GM23338 (cell line): ENCODE measurements around the gene C16orf82. TPM values are rescaled to one million over a fixed set of nuclear protein-coding genes. Genes with fewer than 3 reads are reported as not detected.

Experiments used
- ATAC-seq: fragments of 200-7000 bp; cut with Tn5 transposase; 3 replicates; pipeline ENCODE4 v1.9.1; 2020
- DNase-seq: peaks from one replicate; pipeline ENCODE4 v3.0.0-alpha.2; 2015; ENCODE audit warnings: low spot score
- H2AFZ ChIP-seq: fragments of 200-600 bp; sonication (generic); 2 replicates; pipeline ENCODE4 v1.8.0; 2016; ENCODE audit warnings: antibody characterized with exemption, mild to moderate bottlenecking, moderate library complexity
- H3F3A ChIP-seq: fragments of 200-600 bp; sonication (generic); replicated peaks from 2 replicates; pipeline ENCODE4 v1.8.0; 2017; ENCODE audit warnings: antibody characterized with exemption, mixed run types, low read depth
- H3K27ac ChIP-seq: fragments of 200-600 bp; sonication (generic); 2 replicates; pipeline ENCODE4 v1.6.1; 2016; ENCODE audit warnings: low read depth
- H3K27me3 ChIP-seq: fragments of 200-600 bp; sonication (generic); 2 replicates; pipeline ENCODE4 v1.8.0; 2016; ENCODE audit warnings: mild to moderate bottlenecking, mixed run types, moderate library complexity; ENCODE audit not compliant: insufficient read depth
- H3K36me3 ChIP-seq: fragments of 200-600 bp; sonication (generic); 2 replicates; pipeline ENCODE4 v1.8.0; 2016; ENCODE audit warnings: mild to moderate bottlenecking; ENCODE audit not compliant: insufficient read depth
- H3K4me1 ChIP-seq: fragments of 200-600 bp; sonication (generic); 2 replicates; pipeline ENCODE4 v1.8.0; 2016; ENCODE audit warnings: mild to moderate bottlenecking, moderate library complexity; ENCODE audit not compliant: insufficient read depth
- H3K4me2 ChIP-seq: fragments of 200-600 bp; sonication (generic); 2 replicates; pipeline ENCODE4 v1.7.1; 2017; ENCODE audit warnings: mixed run types
- H3K4me3 ChIP-seq: fragments of 200-600 bp; sonication (generic); 2 replicates; pipeline ENCODE4 v1.6.1; 2016; ENCODE audit warnings: mixed run types
- H3K79me2 ChIP-seq: fragments of 200-600 bp; sonication (generic); replicated peaks from 2 replicates; pipeline ENCODE4 v1.8.0; 2017; ENCODE audit warnings: mild to moderate bottlenecking; ENCODE audit not compliant: insufficient read depth
- H3K9me2 ChIP-seq: fragments of 200-600 bp; sonication (generic); 2 replicates; pipeline ENCODE4 v1.8.0; 2017; ENCODE audit not compliant: insufficient read depth
- H4K20me1 ChIP-seq: fragments of 200-600 bp; sonication (generic); replicated peaks from 2 replicates; pipeline ENCODE4 v1.8.0; 2017; ENCODE audit warnings: mild to moderate bottlenecking; ENCODE audit not compliant: insufficient read depth
- H3K27ac Mint-ChIP-seq: 2 replicates; pipeline ENCODE4 v1.8.0; 2020; ENCODE audit warnings: inconsistent platforms, mild to moderate bottlenecking, moderate library complexity, mixed read lengths
- H3K27me3 Mint-ChIP-seq: 3 replicates; pipeline ENCODE4 v1.8.0; 2022; ENCODE audit warnings: low read depth, mild to moderate bottlenecking, moderate library complexity, mixed read lengths, inconsistent platforms; ENCODE audit not compliant: insufficient read depth, poor library complexity
- H3K36me3 Mint-ChIP-seq: 3 replicates; pipeline ENCODE4 v1.8.0; 2021; ENCODE audit warnings: low read depth, mild to moderate bottlenecking, inconsistent platforms, moderate library complexity, mixed read lengths
- H3K4me1 Mint-ChIP-seq: 3 replicates; pipeline ENCODE4 v1.8.0; 2020; ENCODE audit warnings: mild to moderate bottlenecking, inconsistent platforms, mixed read lengths
- H3K4me3 Mint-ChIP-seq: 3 replicates; pipeline ENCODE4 v1.8.0; 2021; ENCODE audit warnings: moderate library complexity, mild to moderate bottlenecking, inconsistent platforms, mixed read lengths
- H3K9me3 Mint-ChIP-seq: 3 replicates; pipeline ENCODE4 v1.8.0; 2020; ENCODE audit warnings: moderate library complexity, mild to moderate bottlenecking, inconsistent platforms, mixed read lengths
- ETS1 ChIP-seq: IDR thresholded peaks from 2 replicates; pipeline ENCODE4 v1.6.1; 2016; ENCODE audit warnings: antibody characterized with exemption
- EZH2 ChIP-seq: fragments of 200-600 bp; sonication (generic); IDR thresholded peaks from one replicate; pipeline ENCODE4 v1.8.0; 2017; ENCODE audit warnings: antibody characterized with exemption, mild to moderate bottlenecking, low read depth; ENCODE audit not compliant: unreplicated experiment
- EZH2phosphoT487 ChIP-seq: fragments of 200-600 bp; sonication (generic); IDR thresholded peaks from one replicate; pipeline ENCODE4 v1.8.1; 2018; ENCODE audit warnings: antibody characterized with exemption; ENCODE audit not compliant: unreplicated experiment
- JUNB ChIP-seq: IDR thresholded peaks from one replicate; pipeline ENCODE4 v1.6.1; 2016; ENCODE audit warnings: antibody characterized with exemption; ENCODE audit not compliant: unreplicated experiment
- NANOG ChIP-seq: IDR thresholded peaks from 2 replicates; pipeline ENCODE4 v1.6.1; 2016; ENCODE audit warnings: antibody characterized with exemption, borderline replicate concordance
- POLR2AphosphoS5 ChIP-seq: IDR thresholded peaks from 2 replicates; pipeline ENCODE4 v1.6.1; 2016; ENCODE audit warnings: antibody characterized with exemption, low read depth
- STAT1 ChIP-seq: IDR thresholded peaks from one replicate; pipeline ENCODE4 v1.6.1; 2016; ENCODE audit warnings: antibody characterized with exemption; ENCODE audit not compliant: unreplicated experiment
- ZNF114 ChIP-seq: fragments of 250-450 bp; sonication (Bioruptor Pico); IDR thresholded peaks from 2 replicates; pipeline ENCODE4 v1.5.0; 2020; ENCODE audit warnings: mild to moderate bottlenecking, moderate library complexity
- ZNF462 ChIP-seq: fragments of 250-450 bp; sonication (Bioruptor Pico); IDR thresholded peaks from 2 replicates; pipeline ENCODE4 v1.5.0; 2020; ENCODE audit warnings: mild to moderate bottlenecking, moderate library complexity
- polyA plus RNA-seq: library from polyadenylated mRNA; unstranded; fragments of >200 nt; fragmentation: Nextera tagmentation; extraction: Ambion mirVana; gene quantifications from 2 replicates; pipeline ENCODE4 v1.2.1, GENCODE V29; 2016
- total RNA-seq: library from RNA; depleted of rRNA; stranded (reverse); fragments of >200 nt; shearing (Covaris generic); gene quantifications from 2 replicates; pipeline ENCODE4 v1.2.3, GENCODE V29; 2014

Gene C16orf82
- total and polyA plus RNA-seq, 2 experiments from 2014 or later = not detected

- no peak for TF ChIP-seq ZNF462 (CRISPR knock-in tag)
- TF ChIP-seq NANOG = no peak
- no peak for TF ChIP-seq EZH2
- no peak for TF ChIP-seq POLR2AphosphoS5
- TF ChIP-seq JUNB = no peak
These were observed 4.0 kb downstream of the C16orf82 start (continued) for GRCh38 chr16:27070776-27071175.

GRCh38 chr16:27073733-27074132 is 7.0 kb downstream of the C16orf82 start:
- Histone ChIP-seq H3K36me3 (no peaks in the 10 kb centered on the region), H3K27ac (no peak overlapping the region), H3K4me3 (no peak overlapping the region), H4K20me1 (no peaks in the 10 kb centered on the region), H3K9me2 (no peaks in the 10 kb centered on the region), H3K27me3 (no peaks in the 10 kb centered on the region), H3F3A (no peaks in the 10 kb centered on the region), H3K4me2 (no peak overlapping the region), H2AFZ (no peak overlapping the region), H3K4me1 (no peaks in the 10 kb centered on the region), H3K79me2 (no peaks in the 10 kb centered on the region)
- ATAC-seq (no peak), DNase-seq (no peak)
- Mint-ChIP-seq H3K36me3 (peaks cover 16% of the 10 kb centered on the region), H3K27me3 (peaks cover 16% of the 10 kb centered on the region), H3K9me3 (peaks cover 99% of the 10 kb centered on the region), H3K27ac (no peak overlapping the region), H3K4me3 (no peak overlapping the region), H3K4me1 (no peaks in the 10 kb centered on the region)
- TF ChIP-seq STAT1 (no peak), ETS1 (no peak), ZNF114 (no peak), EZH2 (no peak), ZNF462 (CRISPR knock-in tag) (no peak), EZH2phosphoT487 (no peak)
